IPS-11a (cell line): Measurements from ENCODE around the gene KCNG3.

Experiments used
- H3K4me3 ChIP-seq: one replicate; pipeline ENCODE4 v1.5.1; 2013; ENCODE audit warnings: low read depth, low read length, control low read depth

Gene KCNG3

GRCh38 chr2:42488297-42488696 is 5.5 kb downstream of the KCNG3 start:
- no peak overlapping the region for H3K4me3 ChIP-seq

- no peak overlapping the region for H3K4me3 ChIP-seq
Observed at GRCh38 chr2:42486145-42486906, 7.5 kb downstream of the KCNG3 start.

GRCh38 chr2:42480402-42480801 is 13.4 kb downstream of the KCNG3 start:
- no peak overlapping the region for H3K4me3 ChIP-seq

- no peak overlapping the region for H3K4me3 ChIP-seq
Observed at GRCh38 chr2:42474765-42475454, 18.9 kb downstream of the KCNG3 start.

- H3K4me3 ChIP-seq = no peak overlapping the region
Observed at GRCh38 chr2:42470706-42471105, 23.1 kb downstream of the KCNG3 start.

- H3K4me3 ChIP-seq = no peak overlapping the region
Observed at GRCh38 chr2:42464631-42465030, 29.2 kb downstream of the KCNG3 start.

GRCh38 chr2:42463570-42463969 is 30.2 kb downstream of the KCNG3 start:
- H3K4me3 ChIP-seq = no peak overlapping the region

GRCh38 chr2:42459296-42459695 is 34.5 kb downstream of the KCNG3 start:
- H3K4me3 ChIP-seq = no peak overlapping the region

- H3K4me3 ChIP-seq = no peak overlapping the region
Observed at GRCh38 chr2:42458396-42458795, 35.4 kb downstream of the KCNG3 start.

- H3K4me3 ChIP-seq = no peak overlapping the region
Observed at GRCh38 chr2:42457011-42457410, 36.8 kb downstream of the KCNG3 start.

- no peak overlapping the region for H3K4me3 ChIP-seq
Observed at GRCh38 chr2:42456126-42456839, 37.5 kb downstream of the KCNG3 start.

GRCh38 chr2:42452545-42452944 is 41.2 kb downstream of the KCNG3 start:
- H3K4me3 ChIP-seq = no peak overlapping the region

GRCh38 chr2:42450136-42450535 is 43.6 kb downstream of the KCNG3 start:
- no peak overlapping the region for H3K4me3 ChIP-seq

GRCh38 chr2:42449163-42450087 is 44.4 kb downstream of the KCNG3 start:
- no peak overlapping the region for H3K4me3 ChIP-seq

- H3K4me3 ChIP-seq = no peak overlapping the region
Observed at GRCh38 chr2:42448163-42448562, 45.6 kb downstream of the KCNG3 start.

GRCh38 chr2:42446503-42447271 is 47.1 kb downstream of the KCNG3 start:
- no peak overlapping the region for H3K4me3 ChIP-seq

- no peak overlapping the region for H3K4me3 ChIP-seq
Observed at GRCh38 chr2:42443718-42444399, 49.9 kb downstream of the KCNG3 start.

- H3K4me3 ChIP-seq = no peak overlapping the region
Observed at GRCh38 chr2:42442774-42443173, 51.0 kb downstream of the KCNG3 start.

- H3K4me3 ChIP-seq = no peak overlapping the region
Observed at GRCh38 chr2:42438685-42439084, 55.1 kb downstream of the KCNG3 start.
